Immature natural killer cell (primary cell): ENCODE results near the gene ENPP3. TPM values are rescaled to one million over a fixed set of nuclear protein-coding genes. Genes with fewer than 3 reads are reported as not detected.
A peak's percentile ranks its signal among the peaks of the same experiment; 100 is the strongest.

Source experiments
- DNase-seq, 3 donors: peaks; one replicate each; pipeline ENCODE4 v3.0.0; 2022; ENCODE audit warnings: mixed read lengths in 1 of 3
- H3K27ac Mint-ChIP-seq, 6 donors: one replicate each; pipeline ENCODE4 v1.8.0; 2020; ENCODE audit warnings: mixed read lengths in 6 of 6, mild to moderate bottlenecking in 5 of 6, inconsistent platforms in 4 of 6, moderate library complexity in 3 of 6
- H3K27me3 Mint-ChIP-seq, 3 donors: one replicate each; pipeline ENCODE4 v1.8.0; 2020 to 2021; ENCODE audit warnings: low read depth in 3 of 3, mild to moderate bottlenecking in 3 of 3, mixed read lengths in 3 of 3, moderate library complexity in 3 of 3, inconsistent platforms in 1 of 3
- H3K36me3 Mint-ChIP-seq, 3 donors: one replicate each; pipeline ENCODE4 v1.8.0; 2020; ENCODE audit warnings: mixed read lengths in 3 of 3, inconsistent platforms in 2 of 3, mild to moderate bottlenecking in 2 of 3
- H3K4me1 Mint-ChIP-seq, 2 donors: one replicate each; pipeline ENCODE4 v1.8.0; 2020; ENCODE audit warnings: inconsistent platforms in 2 of 2, mild to moderate bottlenecking in 2 of 2, mixed read lengths in 2 of 2, moderate library complexity in 1 of 2
- H3K4me3 Mint-ChIP-seq, 5 donors: one replicate each; pipeline ENCODE4 v1.8.0; 2020; ENCODE audit warnings: mild to moderate bottlenecking in 5 of 5, mixed read lengths in 5 of 5, inconsistent platforms in 3 of 5, moderate library complexity in 3 of 5
- H3K9me3 Mint-ChIP-seq, 6 donors: one replicate each; pipeline ENCODE4 v1.8.0; 2020; ENCODE audit warnings: mild to moderate bottlenecking in 6 of 6, mixed read lengths in 6 of 6, inconsistent platforms in 4 of 6, moderate library complexity in 3 of 6
- polyA plus RNA-seq, 3 donors: library from polyadenylated mRNA; unstranded; fragments of 300-500 nt; fragmentation: Illumina TruSeq; gene quantifications; one replicate each; pipeline ENCODE4 v1.2.3, GENCODE V29; 2021

ENPP3 gene
- 1 to 10 TPM in 1 of 3 donors, under 1 TPM in 2; 0.21 to 4.1 (median 0.25) TPM for polyA plus RNA-seq

DNA sequence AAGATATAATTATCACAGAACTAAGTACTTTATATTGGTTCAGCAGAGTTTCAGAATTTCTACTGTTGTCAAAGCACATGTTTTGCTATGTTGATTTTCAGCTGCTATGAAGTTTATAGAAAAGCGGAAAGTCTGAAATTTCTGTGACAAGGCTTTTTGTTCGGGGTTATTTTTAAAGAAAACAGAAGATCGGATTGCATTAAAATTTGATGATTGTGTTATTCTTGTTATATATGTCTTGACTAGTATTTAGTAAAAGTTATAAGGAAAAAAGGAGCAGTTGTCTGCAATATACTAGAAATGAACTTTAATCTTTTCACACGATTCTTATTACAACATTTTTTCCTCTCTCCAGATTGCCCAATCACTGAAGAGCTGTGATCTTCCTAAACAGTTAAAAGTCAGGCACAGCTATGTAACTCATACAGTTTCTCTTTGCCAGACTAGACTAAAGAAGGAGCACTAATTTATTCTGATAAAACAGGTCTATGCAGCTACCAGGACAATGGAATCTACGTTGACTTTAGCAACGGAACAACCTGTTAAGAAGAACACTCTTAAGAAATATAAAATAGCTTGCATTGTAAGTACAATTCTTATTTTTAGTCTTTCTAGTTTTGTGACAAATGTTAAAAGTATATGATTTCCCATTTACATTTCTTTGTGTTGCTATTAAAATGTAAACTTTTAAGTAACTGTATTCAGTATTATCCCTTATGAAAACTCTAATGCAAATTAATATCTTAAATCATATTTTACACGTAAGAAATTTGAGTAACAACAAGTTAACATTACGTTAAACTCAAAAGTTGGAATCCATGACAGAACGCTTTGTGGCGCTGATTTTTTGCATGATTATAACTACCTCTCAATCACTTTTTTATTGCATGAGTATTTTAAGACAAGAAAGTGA is at the start of gene ENPP3:
TSS of gene ENPP3 (plus strand) at position 423 of the 913 bp plus-strand sequence. CDS start at position 506, 83 bp downstream.
- H3K9me3 Mint-ChIP-seq = no peaks in the 10 kb centered on the region
- peaks cover 0 to 4% (median 0%) of the 10 kb centered on the region in 3 donors for H3K27me3 Mint-ChIP-seq
- DNase-seq = no peak
- no peak within 1 kb of the TSS for H3K27ac Mint-ChIP-seq
- no peak within 1 kb of the TSS for H3K4me3 Mint-ChIP-seq
- no peaks in the 10 kb centered on the region for H3K36me3 Mint-ChIP-seq
- H3K4me1 Mint-ChIP-seq = no peaks in the 10 kb centered on the region

GRCh38 chr6:131587909-131588308 is 49.2 kb upstream of the ENPP3 start:
- Mint-ChIP-seq H3K4me3 (no peak overlapping the region), H3K27me3 (no peaks in the 10 kb centered on the region), H3K9me3 (no peaks in the 10 kb centered on the region), H3K4me1 (no peaks in the 10 kb centered on the region), H3K27ac (no peak overlapping the region), H3K36me3 (peaks cover 19 to 57% (median 27%) of the 10 kb centered on the region in 3 donors)
- no peak for DNase-seq

DNA sequence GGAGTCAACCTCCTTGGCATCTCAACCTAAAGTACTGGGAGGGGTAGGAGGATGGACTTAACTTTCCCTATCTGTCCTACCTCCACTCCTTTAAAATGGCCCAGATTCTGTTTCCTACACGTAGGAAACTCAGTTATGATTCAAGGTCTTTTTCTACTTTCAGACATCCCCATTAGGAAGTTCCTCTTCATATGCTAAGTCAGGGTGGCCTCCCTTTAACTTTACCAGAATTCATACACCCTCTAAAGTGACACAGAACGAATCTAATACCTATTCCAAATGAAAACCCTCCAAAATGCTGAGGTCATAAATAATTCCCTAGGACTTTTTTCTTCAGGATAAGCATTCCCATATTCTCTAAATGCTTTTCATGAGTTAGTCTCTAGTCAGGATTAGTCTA is 48.5 kb upstream of the ENPP3 start:
- Mint-ChIP-seq H3K4me1 (no peaks in the 10 kb centered on the region), H3K36me3 (peaks cover 20 to 57% (median 30%) of the 10 kb centered on the region in 3 donors), H3K27ac (peak overlapping the region in 2 of 6 donors; percentile 19 to 26), H3K4me3 (no peak overlapping the region), H3K9me3 (no peaks in the 10 kb centered on the region), H3K27me3 (no peaks in the 10 kb centered on the region)
- DNase-seq = no peak

GRCh38 chr6:131592935-131593334 is 44.2 kb upstream of the ENPP3 start:
- H3K4me1 Mint-ChIP-seq = no peaks in the 10 kb centered on the region
- H3K9me3 Mint-ChIP-seq = no peaks in the 10 kb centered on the region
- no peak overlapping the region for H3K4me3 Mint-ChIP-seq
- H3K36me3 Mint-ChIP-seq = peaks cover 30 to 60% (median 40%) of the 10 kb centered on the region in 3 donors
- peaks cover 0 to 2% (median 0%) of the 10 kb centered on the region in 3 donors for H3K27me3 Mint-ChIP-seq
- H3K27ac Mint-ChIP-seq = no peak overlapping the region
- DNase-seq = no peak

DNA sequence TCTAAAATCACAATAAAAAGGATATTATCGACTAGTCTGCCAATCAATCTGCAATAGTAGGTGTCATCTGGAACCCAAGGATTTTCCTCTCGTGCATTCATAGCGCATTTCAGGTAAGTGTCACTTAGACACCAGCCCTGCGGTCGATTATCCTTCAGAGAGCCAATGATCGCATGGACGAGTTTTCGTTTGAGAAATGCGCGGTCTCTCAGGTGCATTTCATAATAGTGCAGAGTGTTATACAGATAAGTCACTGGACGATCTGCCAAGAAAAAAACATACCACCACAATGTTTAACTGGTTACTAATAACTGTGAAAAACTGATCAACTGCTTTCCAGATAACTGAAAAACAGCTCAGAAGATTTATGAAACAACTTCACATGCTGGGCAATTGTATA is 43.0 kb upstream of the ENPP3 start:
- no peaks in the 10 kb centered on the region for H3K4me1 Mint-ChIP-seq
- DNase-seq = no peak
- no peak overlapping the region for H3K4me3 Mint-ChIP-seq
- H3K27me3 Mint-ChIP-seq = peaks cover 0 to 2% (median 0%) of the 10 kb centered on the region in 3 donors
- H3K27ac Mint-ChIP-seq = no peak overlapping the region
- no peaks in the 10 kb centered on the region for H3K9me3 Mint-ChIP-seq
- peaks cover 31 to 61% (median 49%) of the 10 kb centered on the region in 3 donors for H3K36me3 Mint-ChIP-seq

DNA sequence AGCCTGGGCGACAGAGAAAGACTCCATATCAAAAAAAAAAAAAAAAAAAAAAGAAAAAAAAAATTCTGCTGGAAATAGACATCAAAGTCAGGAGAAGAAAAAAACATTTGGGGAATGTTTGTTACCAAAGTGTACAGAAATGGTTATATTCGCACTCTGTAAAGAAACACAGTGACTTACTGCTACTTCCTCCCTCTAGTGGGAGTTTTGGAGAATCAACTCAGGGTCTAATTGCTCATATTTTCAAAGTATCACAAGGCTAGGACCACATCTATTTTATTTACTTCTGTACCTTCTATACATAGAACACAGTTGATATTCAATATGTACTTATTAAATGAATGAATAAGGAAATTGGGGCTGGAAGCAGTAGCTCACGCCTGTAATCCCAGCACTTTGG is 39.7 kb upstream of the ENPP3 start:
- Mint-ChIP-seq H3K36me3 (peaks cover 35 to 62% (median 54%) of the 10 kb centered on the region in 3 donors), H3K4me1 (no peaks in the 10 kb centered on the region), H3K4me3 (no peak overlapping the region), H3K27me3 (peaks cover 0 to 2% (median 2%) of the 10 kb centered on the region in 3 donors), H3K27ac (peak overlapping the region in 1 of 6 donors; percentile 31), H3K9me3 (no peaks in the 10 kb centered on the region)
- DNase-seq = peak in 1 of 3 donors; percentile 6

DNA sequence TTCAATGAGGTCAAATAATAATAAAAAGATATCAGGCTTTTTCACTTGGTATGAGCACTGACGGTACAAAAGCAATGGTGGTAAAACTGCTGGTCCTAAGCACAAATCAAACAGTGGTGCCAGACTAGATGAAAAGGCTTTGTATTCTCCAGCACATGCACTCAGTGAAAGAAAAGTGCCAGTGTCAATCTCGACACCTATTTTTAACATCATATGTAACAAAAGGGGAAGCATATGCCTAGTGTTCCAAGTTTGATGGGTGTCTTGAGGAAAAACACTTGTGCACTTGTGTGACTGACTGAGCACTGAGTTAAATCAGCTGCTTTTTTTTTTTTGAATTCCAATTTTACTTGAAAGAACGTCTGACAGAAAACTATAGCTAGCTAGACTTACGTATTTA is 36.4 kb upstream of the ENPP3 start:
- no peak for DNase-seq
- Mint-ChIP-seq H3K4me1 (no peaks in the 10 kb centered on the region), H3K36me3 (peaks cover 27 to 54% (median 44%) of the 10 kb centered on the region in 3 donors), H3K27me3 (peaks cover 0 to 2% (median 2%) of the 10 kb centered on the region in 3 donors), H3K9me3 (no peaks in the 10 kb centered on the region), H3K4me3 (no peak overlapping the region), H3K27ac (no peak overlapping the region)

DNA sequence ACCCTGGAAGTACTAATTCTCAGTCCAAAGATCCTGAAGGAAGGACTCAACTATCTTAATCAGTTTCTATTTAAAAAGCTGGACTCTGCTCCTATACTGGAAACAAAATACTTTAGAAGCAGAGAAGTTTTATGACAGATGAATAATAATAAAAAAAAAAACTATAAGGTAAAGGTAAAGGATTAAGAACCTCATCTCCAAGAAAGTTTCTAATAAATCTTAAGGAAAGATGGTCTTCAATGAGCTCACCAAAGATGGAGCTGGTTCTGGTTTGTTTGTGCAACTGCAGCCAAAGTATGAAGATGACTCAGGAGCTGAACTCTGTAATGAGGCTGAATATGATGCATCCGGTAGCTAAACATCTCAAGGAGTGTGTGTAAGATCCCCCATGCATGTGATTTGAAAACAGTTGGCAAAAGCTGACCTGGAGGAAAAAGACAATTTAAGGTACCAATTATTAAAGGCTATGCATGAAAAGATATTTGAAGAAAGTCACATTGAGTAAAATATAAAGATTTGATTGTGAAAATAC is 34.3 kb upstream of the ENPP3 start:
- H3K27me3 Mint-ChIP-seq = peaks cover 0 to 2% (median under 1%) of the 10 kb centered on the region in 3 donors
- H3K36me3 Mint-ChIP-seq = peaks cover 34 to 55% (median 43%) of the 10 kb centered on the region in 3 donors
- H3K4me1 Mint-ChIP-seq = no peaks in the 10 kb centered on the region
- DNase-seq = no peak
- H3K9me3 Mint-ChIP-seq = no peaks in the 10 kb centered on the region
- H3K27ac Mint-ChIP-seq = no peak overlapping the region
- no peak overlapping the region for H3K4me3 Mint-ChIP-seq

DNA sequence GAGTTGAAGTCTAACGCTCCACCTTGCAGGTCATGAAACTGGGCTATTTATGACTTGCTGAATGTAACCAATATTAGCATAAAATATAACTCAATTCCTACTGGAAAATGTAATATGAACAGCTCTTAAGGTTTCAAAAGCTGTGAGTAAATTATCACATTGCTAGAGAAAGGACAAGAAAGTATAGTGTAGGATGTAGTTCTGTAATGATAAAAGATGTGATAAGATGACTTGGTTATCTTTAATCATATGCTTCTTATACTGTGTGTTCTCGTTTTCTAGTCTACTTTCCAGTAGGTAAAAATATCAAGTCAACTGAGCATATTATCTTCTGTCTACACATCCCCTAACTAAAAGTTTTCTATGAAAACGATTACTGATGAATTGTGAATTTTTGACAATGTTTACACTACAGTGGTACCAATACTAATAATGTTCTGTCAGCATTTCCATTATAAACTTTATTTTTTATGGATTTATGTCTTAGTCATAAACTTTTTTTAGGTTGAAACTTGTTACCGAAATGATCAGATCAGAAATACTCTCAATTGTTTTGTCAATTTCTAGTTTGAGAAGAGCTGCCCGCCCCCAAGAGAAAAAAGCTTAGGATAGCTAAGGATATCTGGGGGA is 23.7 kb upstream of the ENPP3 start:
- H3K27ac Mint-ChIP-seq = no peak overlapping the region
- H3K4me3 Mint-ChIP-seq = no peak overlapping the region
- H3K4me1 Mint-ChIP-seq = peaks cover 0 to 21% of the 10 kb centered on the region in 2 donors
- peaks cover 20 to 55% (median 39%) of the 10 kb centered on the region in 3 donors for H3K36me3 Mint-ChIP-seq
- DNase-seq = no peak
- peaks cover 0 to 2% (median 0%) of the 10 kb centered on the region in 3 donors for H3K27me3 Mint-ChIP-seq
- H3K9me3 Mint-ChIP-seq = no peaks in the 10 kb centered on the region

DNA sequence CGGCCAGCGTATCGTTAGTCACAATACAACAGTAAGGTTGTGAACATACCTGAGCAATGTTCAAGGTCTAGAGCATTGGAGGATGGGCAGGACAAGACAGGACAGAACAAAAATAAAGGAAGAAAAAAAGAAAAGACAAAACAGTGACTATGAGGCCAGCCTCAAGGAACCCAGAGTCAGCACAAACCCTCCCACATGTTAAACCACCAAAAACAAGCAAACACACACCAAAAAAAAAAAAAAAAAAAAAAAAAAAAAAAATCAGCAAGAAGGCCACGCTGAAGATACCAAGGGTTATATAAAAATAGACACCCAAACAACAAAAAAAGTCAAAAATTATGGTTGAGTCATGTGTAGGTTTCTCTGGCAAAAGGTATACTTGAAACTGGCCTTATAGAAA is 21.8 kb upstream of the ENPP3 start:
- Mint-ChIP-seq H3K36me3 (peaks cover 17 to 52% (median 32%) of the 10 kb centered on the region in 3 donors), H3K27me3 (no peaks in the 10 kb centered on the region), H3K9me3 (no peaks in the 10 kb centered on the region), H3K4me3 (no peak overlapping the region), H3K27ac (peak overlapping the region in 1 of 6 donors; percentile 81), H3K4me1 (peaks cover 0 to 21% of the 10 kb centered on the region in 2 donors)
- DNase-seq = no peak

DNA sequence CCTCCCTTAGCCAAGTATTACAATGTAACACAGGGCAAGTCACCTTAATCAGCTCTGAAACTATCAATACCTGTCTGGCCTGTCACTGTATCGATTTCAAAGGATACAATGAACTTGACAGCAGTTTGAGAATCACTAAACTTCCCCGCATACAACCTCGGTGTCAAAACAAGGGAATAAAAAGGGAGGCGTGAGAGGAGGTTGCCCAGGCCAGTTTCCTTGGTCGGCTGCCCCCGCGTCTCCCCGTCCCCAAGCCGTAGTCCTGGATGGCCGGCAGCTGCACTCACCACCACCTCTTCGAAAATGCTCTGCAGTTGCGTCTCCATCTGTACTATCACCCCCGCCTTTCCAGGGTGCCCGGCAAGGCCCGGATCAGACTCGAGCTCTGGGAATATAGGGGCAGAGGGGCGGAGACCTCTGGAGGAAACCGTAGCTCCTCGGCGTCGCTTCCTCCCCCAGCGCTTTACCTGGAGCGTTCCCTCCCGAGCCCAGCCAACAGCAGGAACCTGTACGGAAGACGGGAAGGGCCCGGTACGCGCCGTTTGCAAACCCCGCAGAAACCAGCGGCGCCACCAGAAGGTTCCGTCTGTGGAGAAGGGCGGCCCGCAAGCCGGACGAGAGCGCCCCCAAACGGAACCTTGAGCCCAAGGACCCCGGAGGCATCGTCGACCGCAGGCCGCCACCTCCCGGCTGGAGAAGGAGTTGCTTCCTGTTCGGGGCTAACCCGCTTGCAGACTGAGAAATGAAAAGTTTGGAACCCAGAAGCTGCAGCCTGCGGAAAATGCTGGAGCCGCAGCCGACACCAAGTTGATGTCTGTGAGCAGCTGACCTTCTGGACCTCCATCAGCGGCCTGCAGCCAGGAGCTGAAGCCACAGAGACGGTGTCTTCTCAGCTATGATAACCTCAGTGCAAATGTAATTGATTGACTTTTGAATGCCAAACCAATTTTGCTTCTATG is 9.1 kb upstream of the ENPP3 start, which contains the start of gene MED23:
TSS of gene MED23 (minus strand) at position 519 of the 959 bp plus-strand sequence. CDS start at position 326, 193 bp downstream.
- peaks cover 0 to 6% (median 4%) of the 10 kb centered on the region in 3 donors for H3K27me3 Mint-ChIP-seq
- DNase-seq = peak; percentile 91 to 94 (median 91)
- H3K27ac Mint-ChIP-seq = peak within 1 kb of the TSS; percentile 91 to 96 (median 94)
- H3K4me1 Mint-ChIP-seq = peaks cover 33 to 36% of the 10 kb centered on the region in 2 donors
- peaks cover 8% of the 10 kb centered on the region in 3 donors for H3K36me3 Mint-ChIP-seq
- no peaks in the 10 kb centered on the region for H3K9me3 Mint-ChIP-seq
- H3K4me3 Mint-ChIP-seq = peak within 1 kb of the TSS; percentile 97 to 100 (median 99)

DNA sequence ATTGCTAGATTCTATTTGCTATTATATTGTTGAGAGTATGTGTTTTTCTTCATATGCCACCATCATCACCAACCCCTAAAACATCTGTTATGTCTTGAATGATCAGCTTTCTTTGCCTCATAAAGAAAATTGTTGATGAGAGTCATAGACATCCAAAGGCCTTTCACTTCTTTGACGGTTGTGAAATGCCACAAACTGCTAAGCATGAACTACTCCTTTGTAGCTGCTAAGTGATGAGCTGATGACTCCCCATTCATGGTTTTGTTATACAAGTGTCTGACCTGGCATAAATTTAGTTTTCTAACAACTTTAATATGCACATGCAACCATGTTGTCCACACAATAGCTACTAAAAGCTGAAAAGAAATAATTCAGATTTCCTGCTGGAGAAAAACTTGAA is 8.4 kb upstream of the ENPP3 start:
- peak overlapping the region; percentile 97 to 100 (median 99) for H3K4me3 Mint-ChIP-seq
- H3K4me1 Mint-ChIP-seq = peaks cover 33 to 36% of the 10 kb centered on the region in 2 donors
- H3K9me3 Mint-ChIP-seq = no peaks in the 10 kb centered on the region
- peaks cover 0 to 8% (median 4%) of the 10 kb centered on the region in 3 donors for H3K27me3 Mint-ChIP-seq
- peak in 1 of 3 donors; percentile 9 for DNase-seq
- peak overlapping the region in 5 of 6 donors; percentile 74 to 94 (median 91) for H3K27ac Mint-ChIP-seq
- peaks cover under 1% of the 10 kb centered on the region in 3 donors for H3K36me3 Mint-ChIP-seq

GRCh38 chr6:131629651-131630050 is 7.5 kb upstream of the ENPP3 start:
- peak overlapping the region in 1 of 6 donors; percentile 2 for H3K27ac Mint-ChIP-seq
- H3K4me1 Mint-ChIP-seq = peaks cover 33 to 36% of the 10 kb centered on the region in 2 donors
- no peaks in the 10 kb centered on the region for H3K9me3 Mint-ChIP-seq
- H3K27me3 Mint-ChIP-seq = peaks cover 0 to 8% (median 4%) of the 10 kb centered on the region in 3 donors
- DNase-seq = no peak
- H3K4me3 Mint-ChIP-seq = no peak overlapping the region
- H3K36me3 Mint-ChIP-seq = no peaks in the 10 kb centered on the region
